HepG2 (cell line): ENCODE results near the gene SEC61A2. TPM values are rescaled to one million over a fixed set of nuclear protein-coding genes. Genes with fewer than 3 reads are reported as not detected.

Source experiments
- ATAC-seq: fragments of 200-7000 bp; cut with Tn5 transposase; 3 replicates; pipeline ENCODE4 v1.9.1; 2020; ENCODE audit warnings: mild to moderate bottlenecking, moderate library complexity
- BruUV-seq: library from RNA; stranded (reverse); fragments of 400-500 nt; replicated peaks from 2 replicates; lab custom pipeline; 2021; lab: Mats Ljungman, UMichigan
- CTCF ChIA-PET: fragments of 300-600 bp; formaldehyde crosslinking; extraction: SDS; loops from one replicate; lab custom pipeline; 2021; ENCODE audit warnings: low total read pairs, inconsistent platforms, low intra/inter-chr PET ratio; lab: Yijun Ruan, JAX
- POLR2A ChIA-PET: fragments of 350-600 bp; sonication (Branson Sonifier 250); formaldehyde crosslinking; loops from one replicate; lab custom pipeline; 2020; ENCODE audit warnings: antibody characterized with exemption, inconsistent platforms; lab: Yijun Ruan, JAX
- DNase-seq: peaks from one replicate; pipeline ENCODE4 v3.0.0-alpha.2; 2015; ENCODE audit warnings: low spot score
- FAIRE-seq: peaks from 3 replicates; lab custom pipeline; 2011; peaks lifted over from hg19 to GRCh38; lab: Jason Lieb, UNC
- H2AFZ ChIP-seq: one replicate; pipeline ENCODE4 v1.6.1; 2011; ENCODE audit warnings: low read length, inconsistent platforms
- H3K27ac ChIP-seq: fragments of 300-600 bp; 3 replicates; pipeline ENCODE4 v1.8.0; 2011; ENCODE audit warnings: mixed run types, mild to moderate bottlenecking, mixed read lengths, low read length, inconsistent platforms; ENCODE audit not compliant: insufficient read depth; ENCODE audit errors: extremely low read length
- H3K27me3 ChIP-seq, 2 experiments: fragments of 200-600 bp in 1 of 2; 2 replicates in 1 of 2; 3 replicates in 1 of 2; pipeline versions ENCODE4 v1.6.0 to v1.8.0; 2011; ENCODE audit warnings: low read length in 2 of 2, mild to moderate bottlenecking in 2 of 2, moderate library complexity in 2 of 2, inconsistent platforms in 1 of 2; ENCODE audit not compliant: insufficient read depth in 2 of 2, control insufficient read depth in 1 of 2
- H3K36me3 ChIP-seq, 2 experiments: fragments of 200-600 bp in 1 of 2; replicated peaks in 1 of 2; 2 replicates in 1 of 2; 3 replicates in 1 of 2; pipeline versions ENCODE4 v1.5.1 to v1.8.0; 2011; ENCODE audit warnings: low read length in 2 of 2, inconsistent platforms in 1 of 2; ENCODE audit not compliant: insufficient read depth in 2 of 2, control insufficient read depth in 1 of 2
- H3K4me1 ChIP-seq: 2 replicates; pipeline ENCODE4 v1.5.1; 2012; ENCODE audit warnings: low read length, inconsistent platforms; ENCODE audit not compliant: insufficient read depth
- H3K4me2 ChIP-seq: 2 replicates; pipeline ENCODE4 v1.6.0; 2011; ENCODE audit warnings: low read depth, low read length, inconsistent platforms
- H3K4me3 ChIP-seq, 3 experiments: fragments of 200-600 bp in 1 of 3; sonication (generic), shearing (Covaris generic) in 1 of 3; replicated peaks in 1 of 3; 2 replicates each; pipeline ENCODE4 v1.5.1; 2011 to 2016; ENCODE audit warnings: low read length in 3 of 3, inconsistent platforms in 2 of 3, low read depth in 2 of 3, mild to moderate bottlenecking in 2 of 3, control low read depth in 1 of 3, mixed read lengths in 1 of 3; ENCODE audit not compliant: insufficient read depth in 1 of 3
- H3K79me2 ChIP-seq: one replicate; pipeline ENCODE4 v1.6.1; 2011; ENCODE audit warnings: low read length, inconsistent platforms; ENCODE audit not compliant: insufficient read depth
- H3K9ac ChIP-seq: 2 replicates; pipeline ENCODE4 v1.6.0; 2011; ENCODE audit warnings: mild to moderate bottlenecking, low read depth, low read length, inconsistent platforms; ENCODE audit not compliant: insufficient read depth
- H3K9me3 ChIP-seq: 2 replicates; pipeline ENCODE4 v1.5.1; 2012; ENCODE audit warnings: mild to moderate bottlenecking, low read length
- H4K20me1 ChIP-seq: 2 replicates; pipeline ENCODE4 v1.6.0; 2011; ENCODE audit warnings: inconsistent platforms, mild to moderate bottlenecking, low read length, moderate library complexity; ENCODE audit not compliant: insufficient read depth
- BORCS8-MEF2B ChIP-seq: sonication (generic); formaldehyde crosslinking; IDR thresholded peaks from 2 replicates; pipeline ENCODE4 v1.8.0; 2022; ENCODE audit warnings: mild to moderate bottlenecking, missing genetic modification reagents
- ETV6 ChIP-seq: sonication (generic); formaldehyde crosslinking; conservative IDR thresholded peaks from 2 replicates; pipeline ENCODE4 v1.4.0; 2020; ENCODE audit warnings: missing genetic modification reagents
- FOXK1 ChIP-seq: sonication (generic); formaldehyde crosslinking; IDR thresholded peaks from 2 replicates; pipeline ENCODE4 v1.4.0; 2020; ENCODE audit warnings: low read depth, missing genetic modification reagents, borderline replicate concordance
- HNRNPL ChIP-seq: fragments of 200-400 bp; formaldehyde crosslinking; IDR thresholded peaks from 2 replicates; pipeline ENCODE4 v1.6.1; 2017; ENCODE audit warnings: mild to moderate bottlenecking, low read depth, low read length
- MAFG ChIP-seq: sonication (generic); formaldehyde crosslinking; IDR thresholded peaks from 2 replicates; pipeline ENCODE4 v1.5.1; 2020; ENCODE audit warnings: mild to moderate bottlenecking, missing genetic modification reagents
- SALL2 ChIP-seq: sonication (generic); formaldehyde crosslinking; IDR thresholded peaks from 2 replicates; pipeline ENCODE4 v1.8.1; 2023; ENCODE audit warnings: mild to moderate bottlenecking, missing genetic modification reagents, inconsistent platforms
- TCF7L2 ChIP-seq: IDR thresholded peaks from 2 replicates; pipeline ENCODE4 v1.6.1; 2011; ENCODE audit warnings: mild to moderate bottlenecking, low read depth, low read length, moderate library complexity
- U2AF2 ChIP-seq: fragments of 200-400 bp; formaldehyde crosslinking; IDR thresholded peaks from 2 replicates; pipeline ENCODE4 v1.6.1; 2017; ENCODE audit warnings: low read depth, mild to moderate bottlenecking, low read length
- ZFYVE20 ChIP-seq: sonication (generic); formaldehyde crosslinking; IDR thresholded peaks from 2 replicates; pipeline ENCODE4 v1.8.0; 2023; ENCODE audit warnings: low read depth, mild to moderate bottlenecking, moderate library complexity, missing genetic modification reagents, borderline replicate concordance
- ZNF431 ChIP-seq: sonication (generic); formaldehyde crosslinking; IDR thresholded peaks from 2 replicates; pipeline ENCODE4 v1.9.0; 2022; ENCODE audit warnings: missing genetic modification reagents, low read depth, mild to moderate bottlenecking, borderline replicate concordance
- ZNF496 ChIP-seq: sonication (generic); formaldehyde crosslinking; IDR thresholded peaks from 2 replicates; pipeline ENCODE4 v1.8.1; 2023; ENCODE audit warnings: mild to moderate bottlenecking, moderate library complexity, missing genetic modification reagents; ENCODE audit not compliant: insufficient replicate concordance
- ZNF737 ChIP-seq: sonication (generic); formaldehyde crosslinking; IDR thresholded peaks from 2 replicates; pipeline ENCODE4 v1.5.0; 2020; ENCODE audit warnings: missing genetic modification reagents, mild to moderate bottlenecking, borderline replicate concordance
- WGBS: methylation state at CpG from one replicate; pipeline ENCODE4 v1.1.6; 2017; ENCODE audit warnings: low lambda C conversion rate; 5-methylcytosine and 5-hydroxymethylcytosine counted together
- in situ Hi-C: cut with HindIII; loops from 2 replicates; pipeline ENCODE4 v1.10.0; 2017; ENCODE audit warnings: low pct_unique_long_range_greater_than_20kb; ENCODE audit not compliant: extremely low pct_ligation_motif_present
- intact Hi-C: fragments of 100-400 bp; cut with micrococcal nuclease; formaldehyde crosslinking; loops from one replicate; pipeline ENCODE4 v1.10.0; 2022; ENCODE audit not compliant: unreplicated experiment
- polyA plus RNA-seq, 8 experiments: library from polyadenylated mRNA; depleted of rRNA in 3 of 8; stranded (reverse) in 7 of 8; unstranded in 1 of 8; fragments of >200 nt; fragmentation: Illumina TruSeq in 4 of 8; extraction: Trizol in 4 of 8; gene quantifications; 2 replicates each; pipeline versions ENCODE4 v1.2.1 to v1.2.3, GENCODE V29; 2011 to 2016; ENCODE audit warnings: low read depth in 4 of 8, missing spikeins in 1 of 8, mixed read lengths in 1 of 8; ENCODE audit not compliant: insufficient read depth in 1 of 8
- total RNA-seq, 5 experiments: library from RNA; depleted of rRNA; stranded (reverse); fragments of >200 nt; fragmentation: Illumina TruSeq; extraction: Trizol; gene quantifications; 2 replicates each; pipeline ENCODE4 v1.2.3, GENCODE V29; 2016; ENCODE audit warnings: low read depth in 1 of 5
- TF ChIP-seq, protein P1 (sequence below): sonication (generic); formaldehyde crosslinking; IDR thresholded peaks from 2 replicates; pipeline ENCODE4 v1.5.1; 2020; ENCODE audit warnings: missing genetic modification reagents, mild to moderate bottlenecking, borderline replicate concordance
- TF ChIP-seq, protein P2 (sequence below), 2 experiments: sonication (generic) in 1 of 2; formaldehyde crosslinking in 1 of 2; IDR thresholded peaks; 2 replicates each; pipeline versions ENCODE4 v1.6.1 to v1.9.0; 2014 to 2022; ENCODE audit warnings: antibody characterized with exemption in 1 of 2, borderline replicate concordance in 1 of 2, inconsistent platforms in 1 of 2, low read depth in 1 of 2, missing genetic modification reagents in 1 of 2

Gene SEC61A2
- total and polyA plus RNA-seq, 2 of the 13 experiments (the other 11 are each of a cell fraction or from before 2014, with no cell fraction given): 5.5 to 7.4 TPM

DNA sequence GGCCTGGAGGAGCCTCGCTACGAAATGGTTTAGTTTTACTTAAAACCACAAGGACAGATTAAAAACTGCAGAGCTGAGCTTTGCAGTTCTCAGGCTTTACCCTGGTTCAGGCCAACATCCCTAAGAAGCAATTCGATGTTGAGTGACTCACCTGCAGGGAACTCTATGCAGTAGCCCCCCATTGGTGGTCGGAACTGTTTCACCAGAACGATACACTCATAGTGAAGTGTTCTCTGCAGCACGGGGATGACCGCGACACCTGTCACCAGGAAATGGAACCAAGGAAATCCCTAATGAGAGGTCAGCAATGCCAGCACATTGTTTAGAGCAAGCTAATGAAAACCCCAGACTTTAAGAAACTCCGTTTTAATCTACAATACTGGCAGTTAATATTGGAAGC lies 48.2 kb downstream of the SEC61A2 start (continued):
- TF ChIP-seq, protein P1, sequence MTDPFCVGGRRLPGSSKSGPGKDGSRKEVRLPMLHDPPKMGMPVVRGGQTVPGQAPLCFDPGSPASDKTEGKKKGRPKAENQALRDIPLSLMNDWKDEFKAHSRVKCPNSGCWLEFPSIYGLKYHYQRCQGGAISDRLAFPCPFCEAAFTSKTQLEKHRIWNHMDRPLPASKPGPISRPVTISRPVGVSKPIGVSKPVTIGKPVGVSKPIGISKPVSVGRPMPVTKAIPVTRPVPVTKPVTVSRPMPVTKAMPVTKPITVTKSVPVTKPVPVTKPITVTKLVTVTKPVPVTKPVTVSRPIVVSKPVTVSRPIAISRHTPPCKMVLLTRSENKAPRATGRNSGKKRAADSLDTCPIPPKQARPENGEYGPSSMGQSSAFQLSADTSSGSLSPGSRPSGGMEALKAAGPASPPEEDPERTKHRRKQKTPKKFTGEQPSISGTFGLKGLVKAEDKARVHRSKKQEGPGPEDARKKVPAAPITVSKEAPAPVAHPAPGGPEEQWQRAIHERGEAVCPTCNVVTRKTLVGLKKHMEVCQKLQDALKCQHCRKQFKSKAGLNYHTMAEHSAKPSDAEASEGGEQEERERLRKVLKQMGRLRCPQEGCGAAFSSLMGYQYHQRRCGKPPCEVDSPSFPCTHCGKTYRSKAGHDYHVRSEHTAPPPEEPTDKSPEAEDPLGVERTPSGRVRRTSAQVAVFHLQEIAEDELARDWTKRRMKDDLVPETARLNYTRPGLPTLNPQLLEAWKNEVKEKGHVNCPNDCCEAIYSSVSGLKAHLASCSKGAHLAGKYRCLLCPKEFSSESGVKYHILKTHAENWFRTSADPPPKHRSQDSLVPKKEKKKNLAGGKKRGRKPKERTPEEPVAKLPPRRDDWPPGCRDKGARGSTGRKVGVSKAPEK (CRISPR knock-in tag): no peak
- no peak for TF ChIP-seq ETV6

DNA sequence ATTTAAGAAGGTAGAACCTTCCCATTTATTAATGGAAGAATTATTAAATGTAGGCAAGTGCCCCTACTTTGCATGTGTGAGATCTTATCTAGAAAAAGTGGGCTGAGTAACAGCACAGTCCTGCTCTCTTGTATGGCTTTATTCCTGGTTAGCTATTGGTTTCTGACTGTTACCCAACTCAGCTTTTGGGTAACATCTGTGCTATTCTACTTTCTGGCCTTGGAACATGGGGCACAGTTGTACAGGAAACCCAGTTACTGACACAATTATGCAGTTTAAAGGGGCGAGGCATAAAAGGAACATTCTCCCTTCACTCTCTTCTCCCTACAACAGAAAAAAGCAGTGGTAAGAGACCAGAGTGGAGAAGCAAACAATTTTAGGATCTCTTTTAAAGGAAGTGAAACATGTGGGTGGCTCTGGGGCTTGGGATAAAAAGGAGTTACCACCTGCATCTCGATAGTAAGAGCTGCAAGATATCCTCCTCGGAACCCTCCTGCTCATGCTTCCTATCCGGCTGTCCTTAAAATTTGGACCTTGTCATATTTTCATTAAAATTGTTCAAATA lies 50.2 kb downstream of the SEC61A2 start:
- FAIRE-seq: no peak
- over 99% methylated on average over 4 of the region's 4 CpGs for WGBS
- Histone ChIP-seq H3K36me3 (peaks cover 11 to 49% of the 10 kb centered on the region in 2 experiments), H4K20me1 (no peaks in the 10 kb centered on the region), H3K4me1 (no peaks in the 10 kb centered on the region), H3K9me3 (no peaks in the 10 kb centered on the region), H3K4me3 (no peak overlapping the region), H3K9ac (no peak overlapping the region), H2AFZ (no peak overlapping the region), H3K27ac (no peak overlapping the region), H3K4me2 (no peak overlapping the region), H3K79me2 (no peaks in the 10 kb centered on the region), H3K27me3 (no peaks in the 10 kb centered on the region; a peak in 1 of 5 replicates)
- ChIA-PET CTCF (no interaction called here), POLR2A (no interaction called here)
- DNase-seq: no peak
- intact Hi-C loops: no loop called here
- ATAC-seq: no peak
- no TSS peak for BruUV-seq
- in situ Hi-C loops: no loop called here
- TF ChIP-seq SALL2 (CRISPR knock-in tag) (no peak), ZNF496 (CRISPR knock-in tag) (no peak), ZNF431 (CRISPR knock-in tag) (no peak), U2AF2 (no peak), HNRNPL (no peak), BORCS8-MEF2B (CRISPR knock-in tag) (no peak), TCF7L2 (no peak), MAFG (CRISPR knock-in tag) (no peak), ZFYVE20 (CRISPR knock-in tag) (no peak), FOXK1 (CRISPR knock-in tag) (no peak), ZNF737 (CRISPR knock-in tag) (no peak)
- TF ChIP-seq, protein P2, sequence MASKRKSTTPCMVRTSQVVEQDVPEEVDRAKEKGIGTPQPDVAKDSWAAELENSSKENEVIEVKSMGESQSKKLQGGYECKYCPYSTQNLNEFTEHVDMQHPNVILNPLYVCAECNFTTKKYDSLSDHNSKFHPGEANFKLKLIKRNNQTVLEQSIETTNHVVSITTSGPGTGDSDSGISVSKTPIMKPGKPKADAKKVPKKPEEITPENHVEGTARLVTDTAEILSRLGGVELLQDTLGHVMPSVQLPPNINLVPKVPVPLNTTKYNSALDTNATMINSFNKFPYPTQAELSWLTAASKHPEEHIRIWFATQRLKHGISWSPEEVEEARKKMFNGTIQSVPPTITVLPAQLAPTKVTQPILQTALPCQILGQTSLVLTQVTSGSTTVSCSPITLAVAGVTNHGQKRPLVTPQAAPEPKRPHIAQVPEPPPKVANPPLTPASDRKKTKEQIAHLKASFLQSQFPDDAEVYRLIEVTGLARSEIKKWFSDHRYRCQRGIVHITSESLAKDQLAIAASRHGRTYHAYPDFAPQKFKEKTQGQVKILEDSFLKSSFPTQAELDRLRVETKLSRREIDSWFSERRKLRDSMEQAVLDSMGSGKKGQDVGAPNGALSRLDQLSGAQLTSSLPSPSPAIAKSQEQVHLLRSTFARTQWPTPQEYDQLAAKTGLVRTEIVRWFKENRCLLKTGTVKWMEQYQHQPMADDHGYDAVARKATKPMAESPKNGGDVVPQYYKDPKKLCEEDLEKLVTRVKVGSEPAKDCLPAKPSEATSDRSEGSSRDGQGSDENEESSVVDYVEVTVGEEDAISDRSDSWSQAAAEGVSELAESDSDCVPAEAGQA (IDR thresholded peaks at IDR 0.05; ENCODE audit: low read depth): no peak
- TF ChIP-seq, protein P2 (CRISPR knock-in tag; IDR thresholded peaks at IDR 0.05; ENCODE audit: borderline replicate concordance): no peak
